ENCODE measurements around the gene TBK1. TPM values are rescaled to one million over a fixed set of nuclear protein-coding genes. Genes with fewer than 3 reads are reported as not detected.

TBK1 gene
- total RNA-seq, 2 experiments from 2014 or later, result 10.7 to 12.1 TPM

GRCh38 chr12:64476844-64477243 lies 24.9 kb downstream of the TBK1 start:
- no peak for DNase-seq
- CTCF ChIA-PET, result no interaction called here
- intact Hi-C loops (cut with micrococcal nuclease), result no loop called here
- Mint-ChIP-seq H3K36me3 (ENCODE audit: low read depth) (peaks cover 36% of the 10 kb centered on the region), H3K27ac (no peak overlapping the region), H3K4me3 (no peak overlapping the region), H3K4me1 (ENCODE audit: low read depth) (no peaks in the 10 kb centered on the region), H3K27me3 (ENCODE audit: low read depth) (no peaks in the 10 kb centered on the region), H3K9me3 (peaks cover 13% of the 10 kb centered on the region)

- no peaks in the 10 kb centered on the region for H3K27me3 Mint-ChIP-seq (ENCODE audit: low read depth)
- H3K27ac Mint-ChIP-seq, result no peak overlapping the region
- intact Hi-C loops (cut with micrococcal nuclease), result no loop called here
- CTCF ChIA-PET, result no interaction called here
- H3K4me1 Mint-ChIP-seq (ENCODE audit: low read depth), result no peaks in the 10 kb centered on the region
- H3K4me3 Mint-ChIP-seq, result no peak overlapping the region
- H3K9me3 Mint-ChIP-seq, result peaks cover 13% of the 10 kb centered on the region
- DNase-seq, result no peak
- H3K36me3 Mint-ChIP-seq (ENCODE audit: low read depth), result peaks cover 30% of the 10 kb centered on the region
These were observed 26.7 kb downstream of the TBK1 start for GRCh38 chr12:64478661-64479060.

GRCh38 chr12:64480148-64480547 lies 28.2 kb downstream of the TBK1 start:
- Mint-ChIP-seq H3K4me3 (no peak overlapping the region), H3K4me1 (ENCODE audit: low read depth) (no peaks in the 10 kb centered on the region), H3K27ac (no peak overlapping the region), H3K36me3 (ENCODE audit: low read depth) (peaks cover 22% of the 10 kb centered on the region), H3K9me3 (peaks cover 13% of the 10 kb centered on the region), H3K27me3 (ENCODE audit: low read depth) (no peaks in the 10 kb centered on the region)
- no peak for DNase-seq
- CTCF ChIA-PET, result no interaction called here
- intact Hi-C loops (cut with micrococcal nuclease), result no loop called here

- CTCF ChIA-PET, result interaction anchor here (0.6 kb wide), 1 partner anchor 310 kb away, joined by 3 read pairs; no protein-coding TSS in a partner anchor
- DNase-seq, result no peak
- peaks cover 8% of the 10 kb centered on the region for H3K4me1 Mint-ChIP-seq (ENCODE audit: low read depth)
- no peak overlapping the region for H3K27ac Mint-ChIP-seq
- H3K4me3 Mint-ChIP-seq, result no peak overlapping the region
- peaks cover 14% of the 10 kb centered on the region for H3K36me3 Mint-ChIP-seq (ENCODE audit: low read depth)
- H3K9me3 Mint-ChIP-seq, result no peaks in the 10 kb centered on the region
- H3K27me3 Mint-ChIP-seq (ENCODE audit: low read depth), result no peaks in the 10 kb centered on the region
- intact Hi-C loops (cut with micrococcal nuclease), result no loop called here
These were observed 34.7 kb downstream of the TBK1 start for GRCh38 chr12:64486657-64487056.

- intact Hi-C loops (cut with micrococcal nuclease), result no loop called here
- Mint-ChIP-seq H3K27me3 (ENCODE audit: low read depth) (no peaks in the 10 kb centered on the region), H3K27ac (no peak overlapping the region), H3K9me3 (no peaks in the 10 kb centered on the region), H3K36me3 (ENCODE audit: low read depth) (peaks cover 12% of the 10 kb centered on the region), H3K4me3 (no peak overlapping the region), H3K4me1 (ENCODE audit: low read depth) (peaks cover 16% of the 10 kb centered on the region)
- no peak for DNase-seq
- CTCF ChIA-PET, result interaction anchor here (1.2 to 1.5 kb wide), 2 partner anchors 9 to 10 kb away, joined by 3 read pairs; no protein-coding TSS in a partner anchor
These were observed 39.8 kb downstream of the TBK1 start for GRCh38 chr12:64491718-64492117.

- no peaks in the 10 kb centered on the region for H3K27me3 Mint-ChIP-seq (ENCODE audit: low read depth)
- no peaks in the 10 kb centered on the region for H3K9me3 Mint-ChIP-seq
- peaks cover 20% of the 10 kb centered on the region for H3K4me1 Mint-ChIP-seq (ENCODE audit: low read depth)
- H3K27ac Mint-ChIP-seq, result no peak overlapping the region
- no peak for DNase-seq
- CTCF ChIA-PET, result no interaction called here
- no peak overlapping the region for H3K4me3 Mint-ChIP-seq
- intact Hi-C loops (cut with micrococcal nuclease), result no loop called here
- peaks cover 16% of the 10 kb centered on the region for H3K36me3 Mint-ChIP-seq (ENCODE audit: low read depth)
These were observed 41.6 kb downstream of the TBK1 start for GRCh38 chr12:64493513-64493912.

GRCh38 chr12:64494998-64495729 lies 43.2 kb downstream of the TBK1 start:
- CTCF ChIA-PET, result no interaction called here
- intact Hi-C loops (cut with micrococcal nuclease), result no loop called here
- peaks cover 12% of the 10 kb centered on the region for H3K36me3 Mint-ChIP-seq (ENCODE audit: low read depth)
- no peaks in the 10 kb centered on the region for H3K9me3 Mint-ChIP-seq
- H3K27me3 Mint-ChIP-seq (ENCODE audit: low read depth), result no peaks in the 10 kb centered on the region
- no peak overlapping the region for H3K27ac Mint-ChIP-seq
- H3K4me1 Mint-ChIP-seq (ENCODE audit: low read depth), result peaks cover 14% of the 10 kb centered on the region
- H3K4me3 Mint-ChIP-seq, result no peak overlapping the region
- no peak for DNase-seq

- intact Hi-C loops (cut with micrococcal nuclease), result no loop called here
- Mint-ChIP-seq H3K27me3 (ENCODE audit: low read depth) (no peaks in the 10 kb centered on the region), H3K27ac (no peak overlapping the region), H3K4me1 (ENCODE audit: low read depth) (peaks cover 10% of the 10 kb centered on the region), H3K9me3 (no peaks in the 10 kb centered on the region), H3K36me3 (ENCODE audit: low read depth) (peaks cover 15% of the 10 kb centered on the region), H3K4me3 (no peak overlapping the region)
- CTCF ChIA-PET, result interaction anchor here (0.6 kb wide), 1 partner anchor 112 kb away, joined by 3 read pairs; no protein-coding TSS in a partner anchor
- DNase-seq, result no peak
These were observed 45.0 kb downstream of the TBK1 start for GRCh38 chr12:64496839-64497400.

GRCh38 chr12:64497484-64497883 lies 45.6 kb downstream of the TBK1 start:
- no peak for DNase-seq
- intact Hi-C loops (cut with micrococcal nuclease), result no loop called here
- CTCF ChIA-PET, result interaction anchor here (0.6 kb wide), 1 partner anchor 112 kb away, joined by 3 read pairs; no protein-coding TSS in a partner anchor
- Mint-ChIP-seq H3K9me3 (no peaks in the 10 kb centered on the region), H3K4me3 (no peak overlapping the region), H3K36me3 (ENCODE audit: low read depth) (peaks cover 15% of the 10 kb centered on the region), H3K27me3 (ENCODE audit: low read depth) (no peaks in the 10 kb centered on the region), H3K4me1 (ENCODE audit: low read depth) (peaks cover 10% of the 10 kb centered on the region), H3K27ac (no peak overlapping the region)

- CTCF ChIA-PET, result interaction anchor here (0.6 kb wide), 1 partner anchor 111 kb away, joined by 3 read pairs; no protein-coding TSS in a partner anchor
- Mint-ChIP-seq H3K9me3 (no peaks in the 10 kb centered on the region), H3K4me3 (no peak overlapping the region), H3K4me1 (ENCODE audit: low read depth) (peaks cover 10% of the 10 kb centered on the region), H3K27me3 (ENCODE audit: low read depth) (no peaks in the 10 kb centered on the region), H3K27ac (no peak overlapping the region), H3K36me3 (ENCODE audit: low read depth) (peaks cover 15% of the 10 kb centered on the region)
- intact Hi-C loops (cut with micrococcal nuclease), result no loop called here
- no peak for DNase-seq
These were observed 46.0 kb downstream of the TBK1 start for GRCh38 chr12:64497903-64498302.

GRCh38 chr12:64500394-64500793 lies 48.5 kb downstream of the TBK1 start:
- H3K9me3 Mint-ChIP-seq, result no peaks in the 10 kb centered on the region
- H3K4me1 Mint-ChIP-seq (ENCODE audit: low read depth), result peaks cover 4% of the 10 kb centered on the region
- intact Hi-C loops (cut with micrococcal nuclease), result no loop called here
- no peaks in the 10 kb centered on the region for H3K27me3 Mint-ChIP-seq (ENCODE audit: low read depth)
- H3K27ac Mint-ChIP-seq, result no peak overlapping the region
- no peak overlapping the region for H3K4me3 Mint-ChIP-seq
- no peak for DNase-seq
- CTCF ChIA-PET, result interaction anchor here (1.0 kb wide), 1 partner anchor 28 kb away, joined by 3 read pairs; no protein-coding TSS in a partner anchor
- H3K36me3 Mint-ChIP-seq (ENCODE audit: low read depth), result peaks cover 15% of the 10 kb centered on the region

GRCh38 chr12:64501486-64501885 lies 49.6 kb downstream of the TBK1 start:
- intact Hi-C loops (cut with micrococcal nuclease), result no loop called here
- Mint-ChIP-seq H3K9me3 (no peaks in the 10 kb centered on the region), H3K4me1 (ENCODE audit: low read depth) (peaks cover 4% of the 10 kb centered on the region), H3K4me3 (no peak overlapping the region), H3K27me3 (ENCODE audit: low read depth) (no peaks in the 10 kb centered on the region), H3K36me3 (ENCODE audit: low read depth) (peaks cover 15% of the 10 kb centered on the region), H3K27ac (no peak overlapping the region)
- no peak for DNase-seq
- CTCF ChIA-PET, result no interaction called here

GRCh38 chr12:64506955-64507354 lies 55.0 kb downstream of the TBK1 start:
- H3K27ac Mint-ChIP-seq, result no peak overlapping the region
- H3K4me3 Mint-ChIP-seq, result no peak overlapping the region
- CTCF ChIA-PET, result interaction anchor here (1.2 kb wide), 1 partner anchor 43 kb away, joined by 8 read pairs; no protein-coding TSS in a partner anchor
- no peak for DNase-seq
- H3K4me1 Mint-ChIP-seq (ENCODE audit: low read depth), result peaks cover 2% of the 10 kb centered on the region
- peaks cover 2% of the 10 kb centered on the region for H3K27me3 Mint-ChIP-seq (ENCODE audit: low read depth)
- no peaks in the 10 kb centered on the region for H3K36me3 Mint-ChIP-seq (ENCODE audit: low read depth)
- no peaks in the 10 kb centered on the region for H3K9me3 Mint-ChIP-seq
- intact Hi-C loops (cut with micrococcal nuclease), result no loop called here

All from activated naive CD4-positive, alpha-beta T cell treated with anti-CD3 and anti-CD28 coated beads for 36 hours (primary cell).